WTC11 (cell line): ENCODE results near the gene URB1. TPM values are rescaled to one million over a fixed set of nuclear protein-coding genes. Genes with fewer than 3 reads are reported as not detected.

Experiments
- ATAC-seq: fragments of 200-7000 bp; cut with Tn5 transposase; 2 replicates; pipeline ENCODE4 v1.10.0; 2021; ENCODE audit warnings: mild to moderate bottlenecking, moderate library complexity
- CTCF ChIA-PET: fragments of 300-600 bp; sonication (Branson Sonifier 250); formaldehyde crosslinking; loops from one replicate; lab custom pipeline; 2021; ENCODE audit warnings: antibody characterized with exemption; lab: Charles Lee
- POLR2A ChIA-PET: fragments of 350-600 bp; sonication (Branson Sonifier 250); formaldehyde crosslinking; loops from one replicate; lab custom pipeline; 2021; ENCODE audit warnings: antibody characterized with exemption; lab: Charles Lee
- DNase-seq: peaks from one replicate; pipeline ENCODE4 v3.0.0; 2021; ENCODE audit warnings: low spot score
- H3K27ac Mint-ChIP-seq: 2 replicates; pipeline ENCODE4 v1.8.0; 2021; ENCODE audit warnings: mixed read lengths
- H3K27me3 Mint-ChIP-seq: 2 replicates; pipeline ENCODE4 v1.8.0; 2021; ENCODE audit warnings: low read depth, mild to moderate bottlenecking, moderate library complexity, mixed read lengths
- H3K36me3 Mint-ChIP-seq: 2 replicates; pipeline ENCODE4 v1.8.0; 2021; ENCODE audit warnings: mixed read lengths
- H3K4me1 Mint-ChIP-seq: 2 replicates; pipeline ENCODE4 v1.8.0; 2022; ENCODE audit warnings: mixed read lengths
- H3K4me3 Mint-ChIP-seq: 2 replicates; pipeline ENCODE4 v1.8.0; 2021; ENCODE audit warnings: mild to moderate bottlenecking, moderate library complexity, mixed read lengths
- H3K9me3 Mint-ChIP-seq: 2 replicates; pipeline ENCODE4 v1.8.0; 2021; ENCODE audit warnings: mixed read lengths
- ATF1 ChIP-seq: sonication (generic); formaldehyde crosslinking; IDR thresholded peaks from 2 replicates; pipeline ENCODE4 v1.8.1; 2023; ENCODE audit warnings: mild to moderate bottlenecking, moderate library complexity, missing genetic modification reagents
- ELF4 ChIP-seq: sonication (generic); formaldehyde crosslinking; IDR thresholded peaks from 2 replicates; pipeline ENCODE4 v1.8.1; 2022; ENCODE audit warnings: low read depth, mild to moderate bottlenecking, moderate library complexity, missing genetic modification reagents
- EMX1 ChIP-seq: fragments of 250-450 bp; sonication (Bioruptor Pico); IDR thresholded peaks from 2 replicates; pipeline ENCODE4 v1.8.0; 2021; ENCODE audit warnings: mild to moderate bottlenecking
- FOXK1 ChIP-seq: sonication (generic); formaldehyde crosslinking; IDR thresholded peaks from 2 replicates; pipeline ENCODE4 v1.8.0; 2022; ENCODE audit warnings: mild to moderate bottlenecking, moderate library complexity, missing genetic modification reagents
- JAZF1 ChIP-seq: fragments of 250-450 bp; sonication (Bioruptor Pico); IDR thresholded peaks from 2 replicates; pipeline ENCODE4 v1.9.0; 2021; ENCODE audit warnings: moderate library complexity, mild to moderate bottlenecking, inconsistent platforms
- JUN ChIP-seq: sonication (generic); formaldehyde crosslinking; IDR thresholded peaks from 2 replicates; pipeline ENCODE4 v1.8.0; 2023; ENCODE audit warnings: mild to moderate bottlenecking, missing genetic modification reagents
- NFE2L1 ChIP-seq: sonication (generic); formaldehyde crosslinking; IDR thresholded peaks from 2 replicates; pipeline ENCODE4 v1.8.1; 2023; ENCODE audit warnings: missing genetic modification reagents
- NFYB ChIP-seq: sonication (generic); formaldehyde crosslinking; conservative IDR thresholded peaks from 2 replicates; pipeline ENCODE4 v1.8.0; 2022; ENCODE audit warnings: low read depth, missing genetic modification reagents
- RORB ChIP-seq: fragments of 250-450 bp; sonication (Bioruptor Pico); IDR thresholded peaks from 2 replicates; pipeline ENCODE4 v1.9.0; 2021; ENCODE audit warnings: mild to moderate bottlenecking
- SMAD4 ChIP-seq: sonication (generic); formaldehyde crosslinking; IDR thresholded peaks from 2 replicates; pipeline ENCODE4 v1.8.0; 2022; ENCODE audit warnings: mild to moderate bottlenecking, missing genetic modification reagents
- TEAD4 ChIP-seq: sonication (generic); formaldehyde crosslinking; IDR thresholded peaks from 2 replicates; pipeline ENCODE4 v1.8.0; 2022; ENCODE audit warnings: mild to moderate bottlenecking, missing genetic modification reagents
- ZNF219 ChIP-seq: sonication (generic); formaldehyde crosslinking; IDR thresholded peaks from 2 replicates; pipeline ENCODE4 v1.8.0; 2023; ENCODE audit warnings: missing genetic modification reagents, mild to moderate bottlenecking, borderline replicate concordance
- total RNA-seq: library from RNA; stranded (reverse); gene quantifications from 3 replicates; pipeline ENCODE4 v1.2.3, GENCODE V29; 2021
- TF ChIP-seq, protein P1 (sequence below): sonication (generic); formaldehyde crosslinking; IDR thresholded peaks from 2 replicates; pipeline ENCODE4 v1.8.0; 2022; ENCODE audit warnings: mild to moderate bottlenecking, missing genetic modification reagents
- TF ChIP-seq, protein P2 (sequence below): fragments of 250-450 bp; sonication (Bioruptor Pico); IDR thresholded peaks from 2 replicates; pipeline ENCODE4 v1.9.0; 2021; ENCODE audit warnings: mild to moderate bottlenecking, borderline replicate concordance
- TF ChIP-seq, protein P3 (sequence below): sonication (generic); formaldehyde crosslinking; IDR thresholded peaks from 2 replicates; pipeline ENCODE4 v1.8.1; 2023; ENCODE audit warnings: mild to moderate bottlenecking, missing genetic modification reagents, borderline replicate concordance
- TF ChIP-seq, protein P4 (sequence below): fragments of 250-450 bp; sonication (Bioruptor Pico); IDR thresholded peaks from 2 replicates; pipeline ENCODE4 v1.9.0; 2021; ENCODE audit warnings: moderate library complexity, mild to moderate bottlenecking, inconsistent platforms, borderline replicate concordance
- TF ChIP-seq, protein P5 (sequence below): fragments of 250-450 bp; sonication (Bioruptor Pico); IDR thresholded peaks from 2 replicates; pipeline ENCODE4 v1.9.0; 2021; ENCODE audit warnings: mild to moderate bottlenecking
- TF ChIP-seq, protein P6 (sequence below): sonication (generic); formaldehyde crosslinking; IDR thresholded peaks from 2 replicates; pipeline ENCODE4 v1.8.1; 2023; ENCODE audit warnings: mild to moderate bottlenecking, missing genetic modification reagents, moderate library complexity
- TF ChIP-seq, protein P7 (sequence below): sonication (generic); formaldehyde crosslinking; IDR thresholded peaks from 2 replicates; pipeline ENCODE4 v1.8.1; 2023; ENCODE audit warnings: mild to moderate bottlenecking, moderate library complexity, missing genetic modification reagents

URB1 gene
- total RNA-seq, 1 experiment from 2014 or later: 38.7 TPM

DNA sequence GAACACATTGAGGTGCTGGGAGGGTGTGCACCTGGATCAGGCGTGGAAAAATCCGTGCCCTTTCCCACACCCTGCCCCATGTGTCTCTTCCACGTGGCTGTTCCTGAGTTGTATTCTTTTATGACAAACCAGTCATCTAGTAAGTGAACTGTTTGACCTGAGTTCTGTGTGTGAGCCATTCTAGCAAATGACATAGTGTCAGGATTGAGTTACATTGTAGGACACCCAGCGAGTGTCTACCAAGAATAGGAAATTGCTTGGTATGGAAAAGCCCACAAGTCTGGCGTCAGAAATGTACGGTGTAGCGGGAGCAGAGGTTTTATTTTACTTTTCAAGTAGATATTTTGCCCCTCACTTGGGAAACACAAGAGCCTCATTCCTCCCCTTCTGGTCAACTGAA lies 95.4 kb downstream of the URB1 start:
- no peak for DNase-seq
- POLR2A ChIA-PET: no interaction called here
- CTCF ChIA-PET: no interaction called here
- no peak overlapping the region for H3K4me3 Mint-ChIP-seq
- no peak for TF ChIP-seq TEAD4 (CRISPR knock-in tag)
- no peak for TF ChIP-seq JAZF1 (CRISPR knock-in tag)
- no peak for TF ChIP-seq FOXK1
- TF ChIP-seq JUN: no peak
- TF ChIP-seq NFE2L1: no peak
- TF ChIP-seq ELF4 (CRISPR knock-in tag): no peak
- TF ChIP-seq, protein P1, sequence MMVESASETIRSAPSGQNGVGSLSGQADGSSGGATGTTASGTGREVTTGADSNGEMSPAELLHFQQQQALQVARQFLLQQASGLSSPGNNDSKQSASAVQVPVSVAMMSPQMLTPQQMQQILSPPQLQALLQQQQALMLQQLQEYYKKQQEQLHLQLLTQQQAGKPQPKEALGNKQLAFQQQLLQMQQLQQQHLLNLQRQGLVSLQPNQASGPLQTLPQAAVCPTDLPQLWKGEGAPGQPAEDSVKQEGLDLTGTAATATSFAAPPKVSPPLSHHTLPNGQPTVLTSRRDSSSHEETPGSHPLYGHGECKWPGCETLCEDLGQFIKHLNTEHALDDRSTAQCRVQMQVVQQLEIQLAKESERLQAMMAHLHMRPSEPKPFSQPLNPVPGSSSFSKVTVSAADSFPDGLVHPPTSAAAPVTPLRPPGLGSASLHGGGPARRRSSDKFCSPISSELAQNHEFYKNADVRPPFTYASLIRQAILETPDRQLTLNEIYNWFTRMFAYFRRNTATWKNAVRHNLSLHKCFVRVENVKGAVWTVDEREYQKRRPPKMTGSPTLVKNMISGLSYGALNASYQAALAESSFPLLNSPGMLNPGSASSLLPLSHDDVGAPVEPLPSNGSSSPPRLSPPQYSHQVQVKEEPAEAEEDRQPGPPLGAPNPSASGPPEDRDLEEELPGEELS (CRISPR knock-in tag): no peak
- TF ChIP-seq SMAD4 (CRISPR knock-in tag): no peak
- no peak for TF ChIP-seq RORB (CRISPR knock-in tag)
- TF ChIP-seq, all 79 proteins: peak for 0
- Mint-ChIP-seq H3K27me3 (no peaks in the 10 kb centered on the region), H3K27ac (no peak overlapping the region), H3K9me3 (0 out of 2 replicates have a peak, but pooled peaks cover 11% of the 10 kb centered on the region), H3K36me3 (peaks cover 14% of the 10 kb centered on the region), H3K4me1 (no peaks in the 10 kb centered on the region)
- ATAC-seq: no peak

DNA sequence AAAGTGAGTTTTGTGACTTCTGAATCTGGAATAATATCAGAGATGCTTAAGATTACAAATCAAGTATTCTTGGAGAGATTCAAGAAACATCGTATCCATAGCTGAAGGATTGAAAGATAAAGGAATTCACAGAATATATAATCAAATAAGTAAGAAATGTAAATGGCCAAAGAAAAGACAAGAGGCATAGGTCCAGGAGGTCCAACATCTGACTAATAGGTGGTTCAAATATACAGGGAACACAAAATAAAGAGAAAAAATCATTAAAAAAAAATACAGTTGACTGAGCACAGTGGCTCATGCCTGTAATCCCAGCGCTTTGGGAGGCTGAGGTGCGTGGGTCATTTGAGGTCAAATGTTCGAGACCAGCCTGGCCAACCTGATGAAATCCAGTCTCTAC lies 107.3 kb downstream of the URB1 start:
- ATAC-seq: no peak
- Mint-ChIP-seq H3K27me3 (no peaks in the 10 kb centered on the region), H3K36me3 (no peaks in the 10 kb centered on the region), H3K9me3 (peaks cover 9% of the 10 kb centered on the region; the same call in 1 of the 2 replicates), H3K27ac (no peak overlapping the region), H3K4me3 (no peak overlapping the region), H3K4me1 (no peaks in the 10 kb centered on the region)
- DNase-seq: no peak
- POLR2A ChIA-PET: no interaction called here
- CTCF ChIA-PET: interaction anchor here (0.7 to 0.9 kb wide), 2 partner anchors 17 to 21 kb away, joined by 3 read pairs; no protein-coding TSS in a partner anchor
- TF ChIP-seq NFE2L1 (no peak), EMX1 (no peak), NFYB (CRISPR knock-in tag) (no peak), ZNF219 (CRISPR knock-in tag) (no peak), ATF1 (CRISPR knock-in tag) (no peak)
- TF ChIP-seq, protein P2, sequence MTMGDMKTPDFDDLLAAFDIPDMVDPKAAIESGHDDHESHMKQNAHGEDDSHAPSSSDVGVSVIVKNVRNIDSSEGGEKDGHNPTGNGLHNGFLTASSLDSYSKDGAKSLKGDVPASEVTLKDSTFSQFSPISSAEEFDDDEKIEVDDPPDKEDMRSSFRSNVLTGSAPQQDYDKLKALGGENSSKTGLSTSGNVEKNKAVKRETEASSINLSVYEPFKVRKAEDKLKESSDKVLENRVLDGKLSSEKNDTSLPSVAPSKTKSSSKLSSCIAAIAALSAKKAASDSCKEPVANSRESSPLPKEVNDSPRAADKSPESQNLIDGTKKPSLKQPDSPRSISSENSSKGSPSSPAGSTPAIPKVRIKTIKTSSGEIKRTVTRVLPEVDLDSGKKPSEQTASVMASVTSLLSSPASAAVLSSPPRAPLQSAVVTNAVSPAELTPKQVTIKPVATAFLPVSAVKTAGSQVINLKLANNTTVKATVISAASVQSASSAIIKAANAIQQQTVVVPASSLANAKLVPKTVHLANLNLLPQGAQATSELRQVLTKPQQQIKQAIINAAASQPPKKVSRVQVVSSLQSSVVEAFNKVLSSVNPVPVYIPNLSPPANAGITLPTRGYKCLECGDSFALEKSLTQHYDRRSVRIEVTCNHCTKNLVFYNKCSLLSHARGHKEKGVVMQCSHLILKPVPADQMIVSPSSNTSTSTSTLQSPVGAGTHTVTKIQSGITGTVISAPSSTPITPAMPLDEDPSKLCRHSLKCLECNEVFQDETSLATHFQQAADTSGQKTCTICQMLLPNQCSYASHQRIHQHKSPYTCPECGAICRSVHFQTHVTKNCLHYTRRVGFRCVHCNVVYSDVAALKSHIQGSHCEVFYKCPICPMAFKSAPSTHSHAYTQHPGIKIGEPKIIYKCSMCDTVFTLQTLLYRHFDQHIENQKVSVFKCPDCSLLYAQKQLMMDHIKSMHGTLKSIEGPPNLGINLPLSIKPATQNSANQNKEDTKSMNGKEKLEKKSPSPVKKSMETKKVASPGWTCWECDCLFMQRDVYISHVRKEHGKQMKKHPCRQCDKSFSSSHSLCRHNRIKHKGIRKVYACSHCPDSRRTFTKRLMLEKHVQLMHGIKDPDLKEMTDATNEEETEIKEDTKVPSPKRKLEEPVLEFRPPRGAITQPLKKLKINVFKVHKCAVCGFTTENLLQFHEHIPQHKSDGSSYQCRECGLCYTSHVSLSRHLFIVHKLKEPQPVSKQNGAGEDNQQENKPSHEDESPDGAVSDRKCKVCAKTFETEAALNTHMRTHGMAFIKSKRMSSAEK: no peak
- TF ChIP-seq, protein P3, sequence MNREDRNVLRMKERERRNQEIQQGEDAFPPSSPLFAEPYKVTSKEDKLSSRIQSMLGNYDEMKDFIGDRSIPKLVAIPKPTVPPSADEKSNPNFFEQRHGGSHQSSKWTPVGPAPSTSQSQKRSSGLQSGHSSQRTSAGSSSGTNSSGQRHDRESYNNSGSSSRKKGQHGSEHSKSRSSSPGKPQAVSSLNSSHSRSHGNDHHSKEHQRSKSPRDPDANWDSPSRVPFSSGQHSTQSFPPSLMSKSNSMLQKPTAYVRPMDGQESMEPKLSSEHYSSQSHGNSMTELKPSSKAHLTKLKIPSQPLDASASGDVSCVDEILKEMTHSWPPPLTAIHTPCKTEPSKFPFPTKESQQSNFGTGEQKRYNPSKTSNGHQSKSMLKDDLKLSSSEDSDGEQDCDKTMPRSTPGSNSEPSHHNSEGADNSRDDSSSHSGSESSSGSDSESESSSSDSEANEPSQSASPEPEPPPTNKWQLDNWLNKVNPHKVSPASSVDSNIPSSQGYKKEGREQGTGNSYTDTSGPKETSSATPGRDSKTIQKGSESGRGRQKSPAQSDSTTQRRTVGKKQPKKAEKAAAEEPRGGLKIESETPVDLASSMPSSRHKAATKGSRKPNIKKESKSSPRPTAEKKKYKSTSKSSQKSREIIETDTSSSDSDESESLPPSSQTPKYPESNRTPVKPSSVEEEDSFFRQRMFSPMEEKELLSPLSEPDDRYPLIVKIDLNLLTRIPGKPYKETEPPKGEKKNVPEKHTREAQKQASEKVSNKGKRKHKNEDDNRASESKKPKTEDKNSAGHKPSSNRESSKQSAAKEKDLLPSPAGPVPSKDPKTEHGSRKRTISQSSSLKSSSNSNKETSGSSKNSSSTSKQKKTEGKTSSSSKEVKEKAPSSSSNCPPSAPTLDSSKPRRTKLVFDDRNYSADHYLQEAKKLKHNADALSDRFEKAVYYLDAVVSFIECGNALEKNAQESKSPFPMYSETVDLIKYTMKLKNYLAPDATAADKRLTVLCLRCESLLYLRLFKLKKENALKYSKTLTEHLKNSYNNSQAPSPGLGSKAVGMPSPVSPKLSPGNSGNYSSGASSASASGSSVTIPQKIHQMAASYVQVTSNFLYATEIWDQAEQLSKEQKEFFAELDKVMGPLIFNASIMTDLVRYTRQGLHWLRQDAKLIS (CRISPR knock-in tag): no peak
- TF ChIP-seq, protein P1 (CRISPR knock-in tag): no peak
- TF ChIP-seq, protein P4, sequence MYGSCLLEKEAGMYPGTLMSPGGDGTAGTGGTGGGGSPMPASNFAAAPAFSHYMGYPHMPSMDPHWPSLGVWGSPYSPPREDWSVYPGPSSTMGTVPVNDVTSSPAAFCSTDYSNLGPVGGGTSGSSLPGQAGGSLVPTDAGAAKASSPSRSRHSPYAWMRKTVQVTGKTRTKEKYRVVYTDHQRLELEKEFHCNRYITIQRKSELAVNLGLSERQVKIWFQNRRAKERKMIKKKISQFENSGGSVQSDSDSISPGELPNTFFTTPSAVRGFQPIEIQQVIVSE (CRISPR knock-in tag): no peak
- TF ChIP-seq, protein P5, sequence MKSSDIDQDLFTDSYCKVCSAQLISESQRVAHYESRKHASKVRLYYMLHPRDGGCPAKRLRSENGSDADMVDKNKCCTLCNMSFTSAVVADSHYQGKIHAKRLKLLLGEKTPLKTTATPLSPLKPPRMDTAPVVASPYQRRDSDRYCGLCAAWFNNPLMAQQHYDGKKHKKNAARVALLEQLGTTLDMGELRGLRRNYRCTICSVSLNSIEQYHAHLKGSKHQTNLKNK (CRISPR knock-in tag): no peak
- TF ChIP-seq, protein P6, sequence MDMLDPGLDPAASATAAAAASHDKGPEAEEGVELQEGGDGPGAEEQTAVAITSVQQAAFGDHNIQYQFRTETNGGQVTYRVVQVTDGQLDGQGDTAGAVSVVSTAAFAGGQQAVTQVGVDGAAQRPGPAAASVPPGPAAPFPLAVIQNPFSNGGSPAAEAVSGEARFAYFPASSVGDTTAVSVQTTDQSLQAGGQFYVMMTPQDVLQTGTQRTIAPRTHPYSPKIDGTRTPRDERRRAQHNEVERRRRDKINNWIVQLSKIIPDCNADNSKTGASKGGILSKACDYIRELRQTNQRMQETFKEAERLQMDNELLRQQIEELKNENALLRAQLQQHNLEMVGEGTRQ (CRISPR knock-in tag): no peak
- TF ChIP-seq, protein P7, sequence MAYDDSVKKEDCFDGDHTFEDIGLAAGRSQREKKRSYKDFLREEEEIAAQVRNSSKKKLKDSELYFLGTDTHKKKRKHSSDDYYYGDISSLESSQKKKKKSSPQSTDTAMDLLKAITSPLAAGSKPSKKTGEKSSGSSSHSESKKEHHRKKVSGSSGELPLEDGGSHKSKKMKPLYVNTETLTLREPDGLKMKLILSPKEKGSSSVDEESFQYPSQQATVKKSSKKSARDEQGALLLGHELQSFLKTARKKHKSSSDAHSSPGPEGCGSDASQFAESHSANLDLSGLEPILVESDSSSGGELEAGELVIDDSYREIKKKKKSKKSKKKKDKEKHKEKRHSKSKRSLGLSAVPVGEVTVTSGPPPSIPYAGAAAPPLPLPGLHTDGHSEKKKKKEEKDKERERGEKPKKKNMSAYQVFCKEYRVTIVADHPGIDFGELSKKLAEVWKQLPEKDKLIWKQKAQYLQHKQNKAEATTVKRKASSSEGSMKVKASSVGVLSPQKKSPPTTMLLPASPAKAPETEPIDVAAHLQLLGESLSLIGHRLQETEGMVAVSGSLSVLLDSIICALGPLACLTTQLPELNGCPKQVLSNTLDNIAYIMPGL (CRISPR knock-in tag): no peak
